22Rv1 (cell line): ENCODE measurements around the gene RIMKLB.

ENCODE experiments used
- ZFX ChIP-seq: fragments of 450-650 bp; IDR thresholded peaks from 2 replicates; pipeline ENCODE4 v1.6.1; 2017; ENCODE audit warnings: antibody characterized with exemption, borderline replicate concordance
- TF ChIP-seq, protein P1 (sequence below): fragments of 450-650 bp; IDR thresholded peaks from 2 replicates; pipeline ENCODE4 v1.5.1; 2017; ENCODE audit warnings: mild to moderate bottlenecking

DNA sequence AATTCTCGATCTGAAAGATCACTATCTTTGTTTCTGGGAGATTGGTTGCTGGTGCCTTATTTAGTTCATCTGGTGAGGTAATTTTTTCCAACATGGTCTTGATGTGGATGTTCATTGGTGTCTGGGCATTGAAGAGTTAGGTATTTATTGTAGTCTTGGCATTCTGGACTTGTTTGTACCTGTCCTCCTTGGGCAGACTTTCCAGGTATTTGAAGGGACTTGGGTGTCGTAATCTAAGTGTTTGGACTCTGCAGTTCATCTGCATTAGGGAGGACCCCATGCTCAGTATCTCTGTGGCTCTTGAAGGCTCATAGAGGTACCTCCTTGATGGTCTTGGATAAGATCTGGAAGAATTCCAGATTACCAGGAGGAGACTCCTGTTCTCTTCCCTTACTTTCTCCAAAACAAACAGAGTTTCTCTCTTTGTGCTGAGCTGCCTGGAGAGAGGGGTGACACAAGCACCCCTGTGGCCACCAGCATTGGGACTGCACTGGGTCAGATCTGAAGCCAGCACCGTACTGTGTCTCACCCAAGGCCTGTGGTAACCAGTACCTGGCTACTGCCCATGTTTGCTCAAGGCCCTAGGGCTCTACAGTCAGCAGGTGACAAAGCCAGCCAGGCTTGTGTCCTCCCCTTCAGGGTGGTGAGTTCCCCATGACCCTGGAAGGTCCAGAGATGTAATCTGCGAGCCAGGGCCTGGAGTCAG is 129.9 kb downstream of the RIMKLB start:
- TF ChIP-seq, protein P1, sequence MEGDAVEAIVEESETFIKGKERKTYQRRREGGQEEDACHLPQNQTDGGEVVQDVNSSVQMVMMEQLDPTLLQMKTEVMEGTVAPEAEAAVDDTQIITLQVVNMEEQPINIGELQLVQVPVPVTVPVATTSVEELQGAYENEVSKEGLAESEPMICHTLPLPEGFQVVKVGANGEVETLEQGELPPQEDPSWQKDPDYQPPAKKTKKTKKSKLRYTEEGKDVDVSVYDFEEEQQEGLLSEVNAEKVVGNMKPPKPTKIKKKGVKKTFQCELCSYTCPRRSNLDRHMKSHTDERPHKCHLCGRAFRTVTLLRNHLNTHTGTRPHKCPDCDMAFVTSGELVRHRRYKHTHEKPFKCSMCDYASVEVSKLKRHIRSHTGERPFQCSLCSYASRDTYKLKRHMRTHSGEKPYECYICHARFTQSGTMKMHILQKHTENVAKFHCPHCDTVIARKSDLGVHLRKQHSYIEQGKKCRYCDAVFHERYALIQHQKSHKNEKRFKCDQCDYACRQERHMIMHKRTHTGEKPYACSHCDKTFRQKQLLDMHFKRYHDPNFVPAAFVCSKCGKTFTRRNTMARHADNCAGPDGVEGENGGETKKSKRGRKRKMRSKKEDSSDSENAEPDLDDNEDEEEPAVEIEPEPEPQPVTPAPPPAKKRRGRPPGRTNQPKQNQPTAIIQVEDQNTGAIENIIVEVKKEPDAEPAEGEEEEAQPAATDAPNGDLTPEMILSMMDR: no peak
- TF ChIP-seq ZFX: no peak
